ENCODE results near the gene STARD7. TPM values are rescaled to one million over a fixed set of nuclear protein-coding genes. Genes with fewer than 3 reads are reported as not detected.

STARD7 gene
- total and polyA plus RNA-seq, 2 experiments from 2014 or later: 72.2 to 222 TPM

DNA sequence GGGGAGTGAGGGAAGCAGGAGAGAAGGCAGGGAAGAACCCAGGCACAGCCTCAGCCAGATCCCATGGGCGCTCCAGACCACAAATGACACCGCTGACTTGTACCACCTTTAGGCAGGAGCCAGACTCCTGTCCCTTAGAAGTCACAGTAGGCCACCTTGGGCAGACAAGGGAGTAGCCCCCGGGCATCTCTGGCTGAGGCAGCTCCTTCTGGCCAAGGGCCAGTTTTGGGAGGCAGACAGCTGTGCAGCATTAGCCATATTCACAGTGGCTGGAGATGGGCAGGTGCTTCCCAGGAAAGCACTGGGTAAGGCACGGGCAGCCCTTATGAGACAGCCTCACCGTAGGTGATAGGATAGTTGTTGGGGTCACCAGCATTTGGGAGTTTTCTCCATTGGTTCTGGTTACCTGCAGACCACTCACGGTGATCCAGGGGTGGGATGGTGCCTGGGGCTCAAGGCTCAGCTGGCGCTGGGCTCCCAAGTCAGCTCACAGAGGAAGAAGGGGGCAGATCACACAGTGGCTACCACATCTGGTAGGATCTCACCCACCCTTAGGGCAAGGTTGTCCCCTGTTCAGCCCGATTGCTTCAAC, 72.4 kb downstream of the STARD7 start:
- Mint-ChIP-seq H3K27ac (no peak overlapping the region), H3K36me3 (ENCODE audit: low read depth) (no peaks in the 10 kb centered on the region), H3K4me1 (peaks cover 11% of the 10 kb centered on the region), H3K27me3 (ENCODE audit: insufficient read depth, low read depth, poor library complexity) (peaks cover 8% of the 10 kb centered on the region), H3K4me3 (no peak overlapping the region), H3K9me3 (no peaks in the 10 kb centered on the region)
- no peaks in the 10 kb centered on the region for H3K36me3 ChIP-seq (ENCODE audit: insufficient read depth)
- TF ChIP-seq EZH2phosphoT487 (IDR thresholded peaks at IDR 0.05; ENCODE audit: unreplicated experiment) (no peak), NANOG (IDR thresholded peaks at IDR 0.05; ENCODE audit: borderline replicate concordance) (no peak), POLR2AphosphoS5 (IDR thresholded peaks at IDR 0.05; ENCODE audit: low read depth) (no peak)
- TF ChIP-seq, protein P1, sequence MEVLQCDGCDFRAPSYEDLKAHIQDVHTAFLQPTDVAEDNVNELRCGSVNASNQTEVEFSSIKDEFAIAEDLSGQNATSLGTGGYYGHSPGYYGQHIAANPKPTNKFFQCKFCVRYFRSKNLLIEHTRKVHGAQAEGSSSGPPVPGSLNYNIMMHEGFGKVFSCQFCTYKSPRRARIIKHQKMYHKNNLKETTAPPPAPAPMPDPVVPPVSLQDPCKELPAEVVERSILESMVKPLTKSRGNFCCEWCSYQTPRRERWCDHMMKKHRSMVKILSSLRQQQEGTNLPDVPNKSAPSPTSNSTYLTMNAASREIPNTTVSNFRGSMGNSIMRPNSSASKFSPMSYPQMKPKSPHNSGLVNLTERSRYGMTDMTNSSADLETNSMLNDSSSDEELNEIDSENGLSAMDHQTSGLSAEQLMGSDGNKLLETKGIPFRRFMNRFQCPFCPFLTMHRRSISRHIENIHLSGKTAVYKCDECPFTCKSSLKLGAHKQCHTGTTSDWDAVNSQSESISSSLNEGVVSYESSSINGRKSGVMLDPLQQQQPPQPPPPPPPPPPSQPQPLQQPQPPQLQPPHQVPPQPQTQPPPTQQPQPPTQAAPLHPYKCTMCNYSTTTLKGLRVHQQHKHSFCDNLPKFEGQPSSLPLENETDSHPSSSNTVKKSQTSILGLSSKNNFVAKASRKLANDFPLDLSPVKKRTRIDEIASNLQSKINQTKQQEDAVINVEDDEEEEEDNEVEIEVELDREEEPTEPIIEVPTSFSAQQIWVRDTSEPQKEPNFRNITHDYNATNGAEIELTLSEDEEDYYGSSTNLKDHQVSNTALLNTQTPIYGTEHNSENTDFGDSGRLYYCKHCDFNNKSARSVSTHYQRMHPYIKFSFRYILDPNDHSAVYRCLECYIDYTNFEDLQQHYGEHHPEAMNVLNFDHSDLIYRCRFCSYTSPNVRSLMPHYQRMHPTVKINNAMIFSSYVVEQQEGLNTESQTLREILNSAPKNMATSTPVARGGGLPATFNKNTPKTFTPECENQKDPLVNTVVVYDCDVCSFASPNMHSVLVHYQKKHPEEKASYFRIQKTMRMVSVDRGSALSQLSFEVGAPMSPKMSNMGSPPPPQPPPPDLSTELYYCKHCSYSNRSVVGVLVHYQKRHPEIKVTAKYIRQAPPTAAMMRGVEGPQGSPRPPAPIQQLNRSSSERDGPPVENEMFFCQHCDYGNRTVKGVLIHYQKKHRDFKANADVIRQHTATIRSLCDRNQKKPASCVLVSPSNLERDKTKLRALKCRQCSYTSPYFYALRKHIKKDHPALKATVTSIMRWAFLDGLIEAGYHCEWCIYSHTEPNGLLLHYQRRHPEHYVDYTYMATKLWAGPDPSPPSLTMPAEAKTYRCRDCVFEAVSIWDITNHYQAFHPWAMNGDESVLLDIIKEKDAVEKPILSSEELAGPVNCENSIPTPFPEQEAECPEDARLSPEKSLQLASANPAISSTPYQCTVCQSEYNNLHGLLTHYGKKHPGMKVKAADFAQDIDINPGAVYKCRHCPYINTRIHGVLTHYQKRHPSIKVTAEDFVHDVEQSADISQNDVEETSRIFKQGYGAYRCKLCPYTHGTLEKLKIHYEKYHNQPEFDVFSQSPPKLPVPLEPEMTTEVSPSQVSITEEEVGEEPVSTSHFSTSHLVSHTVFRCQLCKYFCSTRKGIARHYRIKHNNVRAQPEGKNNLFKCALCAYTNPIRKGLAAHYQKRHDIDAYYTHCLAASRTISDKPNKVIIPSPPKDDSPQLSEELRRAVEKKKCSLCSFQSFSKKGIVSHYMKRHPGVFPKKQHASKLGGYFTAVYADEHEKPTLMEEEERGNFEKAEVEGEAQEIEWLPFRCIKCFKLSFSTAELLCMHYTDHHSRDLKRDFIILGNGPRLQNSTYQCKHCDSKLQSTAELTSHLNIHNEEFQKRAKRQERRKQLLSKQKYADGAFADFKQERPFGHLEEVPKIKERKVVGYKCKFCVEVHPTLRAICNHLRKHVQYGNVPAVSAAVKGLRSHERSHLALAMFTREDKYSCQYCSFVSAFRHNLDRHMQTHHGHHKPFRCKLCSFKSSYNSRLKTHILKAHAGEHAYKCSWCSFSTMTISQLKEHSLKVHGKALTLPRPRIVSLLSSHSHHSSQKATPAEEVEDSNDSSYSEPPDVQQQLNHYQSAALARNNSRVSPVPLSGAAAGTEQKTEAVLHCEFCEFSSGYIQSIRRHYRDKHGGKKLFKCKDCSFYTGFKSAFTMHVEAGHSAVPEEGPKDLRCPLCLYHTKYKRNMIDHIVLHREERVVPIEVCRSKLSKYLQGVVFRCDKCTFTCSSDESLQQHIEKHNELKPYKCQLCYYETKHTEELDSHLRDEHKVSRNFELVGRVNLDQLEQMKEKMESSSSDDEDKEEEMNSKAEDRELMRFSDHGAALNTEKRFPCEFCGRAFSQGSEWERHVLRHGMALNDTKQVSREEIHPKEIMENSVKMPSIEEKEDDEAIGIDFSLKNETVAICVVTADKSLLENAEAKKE (CRISPR knock-in tag; IDR thresholded peaks at IDR 0.05): no peak
- TF ChIP-seq, protein P2, sequence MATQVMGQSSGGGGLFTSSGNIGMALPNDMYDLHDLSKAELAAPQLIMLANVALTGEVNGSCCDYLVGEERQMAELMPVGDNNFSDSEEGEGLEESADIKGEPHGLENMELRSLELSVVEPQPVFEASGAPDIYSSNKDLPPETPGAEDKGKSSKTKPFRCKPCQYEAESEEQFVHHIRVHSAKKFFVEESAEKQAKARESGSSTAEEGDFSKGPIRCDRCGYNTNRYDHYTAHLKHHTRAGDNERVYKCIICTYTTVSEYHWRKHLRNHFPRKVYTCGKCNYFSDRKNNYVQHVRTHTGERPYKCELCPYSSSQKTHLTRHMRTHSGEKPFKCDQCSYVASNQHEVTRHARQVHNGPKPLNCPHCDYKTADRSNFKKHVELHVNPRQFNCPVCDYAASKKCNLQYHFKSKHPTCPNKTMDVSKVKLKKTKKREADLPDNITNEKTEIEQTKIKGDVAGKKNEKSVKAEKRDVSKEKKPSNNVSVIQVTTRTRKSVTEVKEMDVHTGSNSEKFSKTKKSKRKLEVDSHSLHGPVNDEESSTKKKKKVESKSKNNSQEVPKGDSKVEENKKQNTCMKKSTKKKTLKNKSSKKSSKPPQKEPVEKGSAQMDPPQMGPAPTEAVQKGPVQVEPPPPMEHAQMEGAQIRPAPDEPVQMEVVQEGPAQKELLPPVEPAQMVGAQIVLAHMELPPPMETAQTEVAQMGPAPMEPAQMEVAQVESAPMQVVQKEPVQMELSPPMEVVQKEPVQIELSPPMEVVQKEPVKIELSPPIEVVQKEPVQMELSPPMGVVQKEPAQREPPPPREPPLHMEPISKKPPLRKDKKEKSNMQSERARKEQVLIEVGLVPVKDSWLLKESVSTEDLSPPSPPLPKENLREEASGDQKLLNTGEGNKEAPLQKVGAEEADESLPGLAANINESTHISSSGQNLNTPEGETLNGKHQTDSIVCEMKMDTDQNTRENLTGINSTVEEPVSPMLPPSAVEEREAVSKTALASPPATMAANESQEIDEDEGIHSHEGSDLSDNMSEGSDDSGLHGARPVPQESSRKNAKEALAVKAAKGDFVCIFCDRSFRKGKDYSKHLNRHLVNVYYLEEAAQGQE (IDR thresholded peaks at IDR 0.05; ENCODE audit: unreplicated experiment): no peak
- no peak overlapping the region for H3K27ac ChIP-seq (ENCODE audit: low read depth)
- DNase-seq (ENCODE audit: low spot score): no peak
- peaks cover 11% of the 10 kb centered on the region; the same call in 1 of the 2 replicates for H3K4me1 ChIP-seq (ENCODE audit: insufficient read depth)
- no peaks in the 10 kb centered on the region for H3K79me2 ChIP-seq (replicated peaks; ENCODE audit: insufficient read depth)
- H3K9me2 ChIP-seq (ENCODE audit: insufficient read depth): no peaks in the 10 kb centered on the region
- H4K20me1 ChIP-seq (replicated peaks; ENCODE audit: insufficient read depth): no peaks in the 10 kb centered on the region
- no peak for ATAC-seq
- 0 out of 2 replicates have a peak, but pooled peaks cover 4% of the 10 kb centered on the region for H3F3A ChIP-seq (replicated peaks; ENCODE audit: low read depth)
- H3K4me2 ChIP-seq: no peak overlapping the region
- no peak overlapping the region for H3K4me3 ChIP-seq
- H2AFZ ChIP-seq: no peak overlapping the region
- no peaks in the 10 kb centered on the region for H3K27me3 ChIP-seq (ENCODE audit: insufficient read depth)
